GM12878 (cell line): ENCODE data around the gene CACNA2D1.

Experiments
- ATF7 ChIP-seq: fragments of 450-650 bp; IDR thresholded peaks from 2 replicates; pipeline ENCODE4 v1.6.1; 2016; ENCODE audit warnings: low read depth, mild to moderate bottlenecking
- CTCF ChIP-seq, 3 experiments: IDR thresholded peaks in 2 of 3; conservative IDR thresholded peaks in 1 of 3; 2 replicates each; pipeline ENCODE4 v1.5.1; 2011; ENCODE audit warnings: low read depth in 3 of 3, low read length in 3 of 3, mild to moderate bottlenecking in 3 of 3, control low read depth in 2 of 3, moderate library complexity in 2 of 3, inconsistent platforms in 1 of 3, mixed read lengths in 1 of 3; ENCODE audit not compliant: control insufficient read depth in 2 of 3, insufficient read depth in 1 of 3; ENCODE audit errors: extremely low read depth in 1 of 3
- MTA3 ChIP-seq: IDR thresholded peaks from 2 replicates; pipeline ENCODE4 v1.6.1; 2012; ENCODE audit warnings: low read length, inconsistent platforms, borderline replicate concordance
- NFIC ChIP-seq: IDR thresholded peaks from 2 replicates; pipeline ENCODE4 v1.6.1; 2012; ENCODE audit warnings: low read depth, mild to moderate bottlenecking, inconsistent platforms, low read length, moderate library complexity
- POLR2A ChIP-seq: IDR thresholded peaks from 2 replicates; pipeline ENCODE4 v1.6.1; 2011; ENCODE audit warnings: low read depth, mild to moderate bottlenecking, low read length
- SIX5 ChIP-seq: IDR thresholded peaks from 2 replicates; pipeline ENCODE4 v1.6.1; 2011; ENCODE audit warnings: mild to moderate bottlenecking, low read depth, low read length, moderate library complexity; ENCODE audit not compliant: severe bottlenecking
- USF1 ChIP-seq: IDR thresholded peaks from 2 replicates; pipeline ENCODE4 v1.6.1; 2011; ENCODE audit warnings: borderline replicate concordance, low read depth, mild to moderate bottlenecking, moderate library complexity, mixed read lengths, low read length; ENCODE audit not compliant: insufficient read depth; ENCODE audit errors: extremely low read length

GRCh38 chr7:82039621-82040020, 404.0 kb downstream of the CACNA2D1 start:
- TF ChIP-seq POLR2A (no peak), CTCF (IDR thresholded peaks at IDR 0.05 in 2 of 3, conservative IDR thresholded peaks at IDR 0.05 in 1 of 3; ENCODE audit: control insufficient read depth in 2 of 3, extremely low read depth in 1 of 3, insufficient read depth in 1 of 3, low read depth in 3 of 3, low read length in 3 of 3) (no peak), NFIC (no peak), MTA3 (no peak), USF1 (no peak), SIX5 (no peak), ATF7 (no peak)
